ENCODE results near the gene B4GALT3.
"Not testable (repeated sequence)": the region's sequence is repeated elsewhere in the genome, so short reads cannot be mapped to it uniquely, and the experiment has no call there.

Gene B4GALT3

DNA sequence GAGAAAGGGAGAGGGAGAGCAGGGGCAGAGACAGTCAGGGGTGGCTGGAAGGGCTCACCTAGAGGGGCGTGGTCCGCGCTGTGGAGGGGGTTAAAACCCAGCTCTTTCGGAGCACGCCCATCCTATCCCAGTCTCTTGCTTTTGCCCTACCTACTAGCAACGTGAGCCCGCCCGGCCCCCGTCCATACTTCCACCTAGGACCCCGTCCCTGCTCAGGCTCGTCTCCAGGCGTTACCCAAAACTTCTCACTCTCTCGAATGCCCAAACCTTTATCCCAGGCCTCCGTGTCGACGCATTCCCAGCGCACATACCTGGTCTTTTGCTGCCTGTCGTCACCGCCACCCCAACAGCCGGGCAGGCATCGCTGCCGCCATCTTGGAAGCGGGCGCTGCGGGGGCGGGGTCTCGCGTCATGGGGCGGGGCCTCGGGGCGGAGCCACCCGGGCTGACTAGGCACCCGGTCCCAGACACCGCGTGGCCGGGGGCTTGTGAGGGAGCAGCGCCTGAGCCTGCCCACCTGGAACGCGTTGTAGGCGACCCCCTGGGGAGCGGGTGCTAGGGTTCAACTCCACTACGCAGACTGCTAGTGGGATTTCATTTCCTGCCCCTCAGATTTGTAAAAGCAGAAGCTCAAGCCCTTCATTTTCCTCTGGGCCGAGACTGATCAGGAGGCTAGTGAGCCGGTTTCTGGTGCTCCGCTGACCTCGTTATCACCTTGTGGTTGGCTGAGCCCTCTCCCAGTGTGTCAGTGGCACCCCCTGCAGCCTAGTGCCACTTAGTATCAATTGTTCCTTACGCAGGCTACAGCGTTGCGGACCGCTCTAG lies at the start of gene B4GALT3:
Gene B4GALT3 (minus strand): TSS at position 396 of the 824 bp plus-strand sequence. CDS start 1,447 bp downstream, outside the sequence.
- DNase-seq: peak; percentile 44 to 86

GRCh38 chr1:161226759-161227158 lies 49.5 kb upstream of the B4GALT3 start:
- DNase-seq: peak in 1 of 2 experiments; percentile 14

DNA sequence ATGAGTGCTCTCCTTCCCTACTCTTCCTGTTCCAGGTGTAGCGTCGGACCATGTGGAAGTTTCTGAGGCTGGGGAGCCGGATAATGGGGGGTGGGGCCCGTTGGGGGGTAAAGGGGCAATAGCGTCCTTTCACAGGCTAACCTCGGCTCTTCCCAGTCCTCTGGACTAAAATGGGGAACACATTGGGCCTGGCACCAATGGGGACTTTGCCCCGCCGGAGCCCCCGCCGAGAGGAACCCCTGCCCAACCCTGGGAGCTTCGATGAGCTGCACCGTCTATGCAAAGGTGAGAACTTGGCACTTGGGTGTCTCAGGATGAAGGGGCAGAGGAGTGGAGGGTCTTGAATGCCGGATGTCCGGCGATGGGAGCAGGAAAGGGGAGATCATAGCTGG lies 49.0 kb upstream of the B4GALT3 start:
- DNase-seq: no peak

DNA sequence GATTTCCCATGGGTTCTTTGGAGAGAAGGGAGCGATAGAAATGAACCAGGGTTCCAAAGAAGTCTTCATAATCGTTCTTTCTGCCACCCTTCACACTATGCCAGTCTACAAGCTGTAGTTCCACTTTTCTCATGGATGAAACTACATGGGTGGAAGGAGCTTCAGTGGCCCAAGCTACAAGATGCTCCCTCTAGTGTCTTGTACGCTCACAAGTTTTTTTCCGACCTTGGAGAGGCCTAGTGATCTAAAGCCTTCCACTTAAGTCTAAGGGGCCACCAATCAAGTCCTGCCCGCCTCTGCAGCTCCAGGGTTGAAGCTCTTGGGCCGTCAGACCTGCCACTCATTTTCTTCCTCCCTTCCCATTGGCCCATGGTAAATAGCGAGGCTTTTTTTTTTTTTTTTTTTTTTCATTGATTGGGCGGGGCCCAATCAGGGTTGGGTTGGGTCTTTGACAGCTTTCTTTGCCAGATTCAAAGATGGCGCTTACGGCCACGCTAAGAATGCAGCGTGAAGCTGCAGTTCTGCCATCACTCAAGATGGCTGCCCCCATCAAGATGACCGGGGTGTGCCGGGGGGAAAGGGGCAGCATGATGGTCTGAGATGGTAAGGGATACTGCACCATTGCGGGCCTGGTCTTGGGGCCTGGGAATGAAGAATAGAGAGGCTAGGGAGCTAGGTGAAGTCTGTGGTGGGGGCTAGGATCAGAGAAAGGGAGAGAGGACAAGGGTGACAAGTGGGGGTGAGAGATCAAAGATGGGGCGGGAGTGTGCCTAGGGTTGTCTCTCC lies 48.4 kb upstream of the B4GALT3 start, which contains the start of gene TOMM40L:
Gene TOMM40L (plus strand): TSS at position 527 of the 786 bp plus-strand sequence. CDS start 430 bp downstream, outside the sequence.
- DNase-seq: peak; percentile 99 to 100

DNA sequence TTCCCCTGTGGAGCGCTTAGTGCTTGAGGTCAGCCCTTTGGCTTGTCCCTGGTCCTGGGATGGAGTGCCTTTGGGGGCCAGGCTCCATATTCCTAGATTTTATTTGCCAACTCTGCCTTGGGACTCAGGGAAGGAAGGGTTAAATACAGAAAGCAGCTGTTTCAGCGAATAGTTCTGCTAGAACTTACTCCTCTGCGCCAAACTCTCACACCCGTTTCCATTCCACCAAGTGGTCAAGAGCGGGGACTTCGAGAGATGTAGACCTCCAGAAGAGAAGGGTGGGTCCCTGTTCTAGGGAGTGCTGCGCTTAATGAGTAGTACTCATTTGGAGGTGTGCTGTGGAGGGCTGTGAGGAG lies 47.8 kb upstream of the B4GALT3 start:
- no peak for DNase-seq

DNA sequence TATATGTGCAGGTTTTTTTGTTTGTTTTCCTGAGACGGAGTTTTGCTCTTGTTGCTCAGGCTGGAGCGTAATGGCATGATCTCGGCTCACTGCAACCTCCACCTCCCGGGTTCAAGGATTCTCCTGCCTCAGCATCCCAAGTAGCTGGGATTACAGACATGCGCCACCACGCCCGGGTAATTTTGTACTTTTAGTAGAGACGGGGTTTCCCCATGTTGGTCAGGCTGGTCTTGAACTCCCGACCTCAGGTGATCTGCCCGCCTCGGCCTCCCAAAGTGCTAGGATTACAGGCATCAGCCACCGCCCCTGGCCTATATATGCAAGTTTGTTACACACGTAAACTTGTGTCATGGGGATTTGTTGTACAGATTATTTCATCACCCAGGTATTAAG lies 47.4 kb upstream of the B4GALT3 start:
- DNase-seq: not testable (repeated sequence)

GRCh38 chr1:161223805-161224694 lies 46.7 kb upstream of the B4GALT3 start:
- DNase-seq: no peak

GRCh38 chr1:161222175-161223019 lies 45.1 kb upstream of the B4GALT3 start:
- DNase-seq: no peak

- DNase-seq: no peak
Observed at GRCh38 chr1:161220002-161220401, 42.7 kb upstream of the B4GALT3 start.

- no peak for DNase-seq
Observed at GRCh38 chr1:161219078-161219892, 42.0 kb upstream of the B4GALT3 start.

DNA sequence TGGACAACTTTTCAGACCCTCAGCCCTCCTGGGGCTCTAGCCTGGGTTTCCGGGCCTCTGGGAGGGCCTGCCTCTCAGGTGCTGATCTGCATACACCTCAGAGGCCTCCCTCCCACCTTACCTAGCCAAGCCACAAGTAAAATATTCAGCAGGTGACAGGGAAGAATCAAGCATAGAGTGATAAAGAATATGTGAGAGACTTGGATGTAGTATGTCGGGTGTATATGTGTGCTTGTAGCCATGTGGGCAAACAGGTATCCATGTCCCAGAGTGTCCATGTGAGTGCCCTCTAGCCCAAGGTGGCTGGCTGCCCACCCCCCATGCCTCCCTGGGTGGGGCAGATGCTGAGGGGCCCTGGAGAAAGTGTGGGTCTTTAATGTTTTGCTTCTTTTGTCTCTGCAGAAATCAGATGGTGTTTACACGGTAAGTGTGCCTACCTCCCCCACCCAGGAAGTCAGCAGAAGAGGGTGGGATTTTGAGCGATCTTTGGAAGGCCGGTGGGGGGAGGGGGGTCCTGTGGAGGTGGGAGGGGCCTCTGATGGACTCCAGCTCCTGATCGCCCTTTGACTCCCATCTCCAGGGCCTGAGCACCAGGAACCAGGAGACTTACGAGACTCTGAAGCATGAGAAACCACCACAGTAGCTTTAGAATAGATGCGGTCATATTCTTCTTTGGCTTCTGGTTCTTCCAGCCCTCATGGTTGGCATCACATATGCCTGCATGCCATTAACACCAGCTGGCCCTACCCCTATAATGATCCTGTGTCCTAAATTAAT lies 41.2 kb upstream of the B4GALT3 start:
- no peak for DNase-seq

DNA sequence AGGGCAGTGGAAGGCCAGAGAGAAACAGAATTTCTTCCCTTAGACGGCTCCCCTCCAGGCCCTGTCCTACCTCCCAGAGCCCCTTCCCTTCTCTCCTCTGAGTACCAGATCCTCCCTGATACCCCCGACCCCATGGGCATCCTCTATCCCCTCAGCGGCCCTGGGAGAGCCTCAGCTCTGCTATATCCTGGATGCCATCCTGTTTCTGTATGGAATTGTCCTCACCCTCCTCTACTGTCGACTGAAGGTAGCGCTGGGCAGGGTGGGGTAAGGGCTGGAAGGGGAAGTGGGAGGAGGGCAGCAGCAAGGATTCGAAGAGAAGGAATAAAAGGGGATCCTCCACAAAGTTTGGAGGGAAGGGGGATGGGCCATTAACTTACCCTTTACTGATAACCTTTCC lies 40.5 kb upstream of the B4GALT3 start:
- no peak for DNase-seq

DNA sequence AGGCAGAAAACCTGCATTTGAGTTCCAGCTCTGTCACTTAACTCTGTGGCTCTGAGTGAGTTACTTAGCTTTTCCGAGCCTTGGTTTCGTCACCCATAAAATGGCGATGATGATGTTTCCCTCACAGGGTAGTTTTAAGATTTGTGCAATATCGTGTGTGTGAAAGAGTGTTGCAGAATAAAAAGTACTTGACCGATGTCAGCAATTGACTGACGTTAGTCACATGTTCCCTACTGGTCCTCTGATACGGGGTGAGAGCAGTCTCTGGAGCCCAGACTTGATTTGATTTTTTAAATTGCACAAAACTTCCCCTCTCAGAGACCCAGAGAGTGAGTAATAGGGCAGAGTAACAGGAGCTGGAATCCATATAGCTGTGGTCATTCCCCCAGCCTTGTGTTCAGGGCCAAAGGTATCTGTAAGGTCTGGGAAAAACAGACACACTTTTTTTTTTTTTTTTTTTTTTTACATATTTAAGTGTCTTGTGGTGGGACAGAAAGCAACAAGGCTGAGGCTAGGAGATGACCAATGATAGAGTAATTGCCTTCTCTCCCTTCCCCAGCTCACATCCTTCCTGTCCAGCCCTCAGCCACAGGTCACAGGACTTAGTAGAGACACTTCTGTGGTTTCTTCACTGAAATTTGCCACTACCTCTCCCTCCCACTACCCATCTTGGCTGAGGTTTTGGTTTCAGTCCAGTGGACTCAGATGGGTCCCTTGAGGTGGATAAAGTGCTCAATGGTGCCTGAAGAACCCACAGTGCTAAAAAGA lies 39.8 kb upstream of the B4GALT3 start:
- no peak for DNase-seq

DNA sequence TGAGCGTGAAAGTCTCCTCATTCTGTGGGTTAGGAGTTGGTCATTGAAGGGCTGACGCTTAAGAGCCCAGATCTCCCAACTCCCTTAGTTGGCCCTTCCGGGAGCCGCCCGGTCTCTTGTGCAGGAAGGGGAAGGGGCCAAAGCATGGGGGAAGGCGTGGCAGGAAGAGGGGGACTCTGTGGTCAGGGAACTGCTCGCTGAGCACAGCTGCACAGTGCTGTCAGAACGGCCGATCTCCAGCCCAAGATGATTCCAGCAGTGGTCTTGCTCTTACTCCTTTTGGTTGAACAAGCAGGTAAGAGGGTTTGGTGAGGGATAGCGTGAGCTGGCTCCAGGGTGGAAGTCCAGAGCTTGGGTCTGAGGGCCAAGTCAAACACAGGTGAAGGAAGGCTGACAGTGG lies 37.8 kb upstream of the B4GALT3 start, which contains the start of gene FCER1G:
Gene FCER1G (plus strand): TSS at position 220 of the 400 bp plus-strand sequence. CDS start 27 bp downstream, at position 247.
- no peak for DNase-seq

DNA sequence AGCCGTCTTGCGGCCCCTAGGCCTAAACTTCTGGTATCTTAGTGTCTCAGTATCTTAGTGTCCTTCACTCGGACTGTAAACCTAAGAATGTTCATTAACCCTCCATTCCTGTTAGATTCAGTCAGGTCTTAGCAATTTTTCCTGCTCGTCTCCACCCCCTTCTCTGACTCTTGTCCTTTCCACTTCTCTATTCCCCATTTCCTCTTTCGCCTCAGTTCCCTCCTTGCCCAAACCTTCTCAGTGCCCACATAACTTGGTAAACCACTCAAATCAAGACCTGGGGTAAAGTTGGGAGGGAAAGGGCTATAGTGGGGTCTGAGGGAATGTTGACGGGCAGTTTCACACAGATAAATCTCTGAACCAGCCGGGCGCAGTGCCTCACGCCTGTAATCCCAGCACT lies 37.1 kb upstream of the B4GALT3 start:
- no peak for DNase-seq

- DNase-seq: peak; percentile 36 to 69
Observed at GRCh38 chr1:161209790-161210409, 32.6 kb upstream of the B4GALT3 start.

DNA sequence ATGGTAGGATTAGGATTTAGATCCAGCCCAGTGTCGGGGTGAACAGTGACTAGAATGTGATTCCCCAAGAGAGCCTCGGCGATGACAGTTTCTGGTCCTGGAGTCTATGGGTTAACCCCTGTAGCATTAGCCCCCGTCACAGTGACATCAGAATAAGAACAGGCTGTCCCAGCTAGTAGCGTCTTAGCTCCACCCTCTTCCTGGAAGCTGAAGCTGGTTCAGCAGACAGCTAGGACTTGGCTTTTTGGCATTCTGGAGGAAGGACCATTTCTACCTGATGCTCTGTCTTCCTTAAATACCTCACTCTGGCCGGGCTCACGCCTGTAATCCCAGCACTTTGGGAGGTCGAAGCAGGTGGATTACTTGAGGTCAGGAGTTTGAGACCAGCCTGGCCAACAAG lies 29.9 kb upstream of the B4GALT3 start:
- no peak for DNase-seq

DNA sequence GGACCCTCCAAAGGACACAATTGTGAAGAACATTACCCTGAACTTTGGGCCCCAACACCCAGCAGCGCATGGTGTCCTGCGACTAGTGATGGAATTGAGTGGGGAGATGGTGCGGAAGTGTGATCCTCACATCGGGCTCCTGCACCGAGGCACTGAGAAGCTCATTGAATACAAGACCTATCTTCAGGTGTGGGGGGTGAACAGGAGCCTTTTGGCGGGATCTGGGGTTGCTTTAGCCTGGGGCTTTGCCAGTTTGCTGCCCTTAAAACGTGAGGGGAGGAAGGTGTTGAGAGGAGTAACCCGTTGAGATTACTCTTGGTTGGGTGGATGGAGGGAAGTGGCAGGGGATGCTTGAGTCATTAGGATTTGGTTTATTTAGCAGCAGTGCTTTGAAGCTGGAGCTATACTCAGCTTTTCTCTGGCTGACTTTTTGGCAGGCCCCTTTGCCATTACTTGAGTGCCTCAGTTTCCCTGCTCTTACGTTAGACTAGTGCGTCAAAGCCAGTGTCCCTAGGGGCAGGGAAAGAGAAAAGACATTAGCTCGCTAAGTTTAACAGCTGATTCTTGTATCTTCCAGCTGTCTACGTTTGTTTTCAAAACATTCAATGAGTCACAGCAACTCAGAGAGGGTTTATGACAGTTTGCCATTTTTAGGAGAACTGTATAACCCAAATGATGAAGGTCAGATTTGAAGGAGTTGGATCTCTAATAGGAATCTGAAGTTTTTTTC lies 29.3 kb upstream of the B4GALT3 start:
- DNase-seq: no peak
